IMR-90 (cell line): ENCODE data around the gene AAMDC. TPM values are rescaled to one million over a fixed set of nuclear protein-coding genes. Genes with fewer than 3 reads are reported as not detected.

ENCODE experiments used
- ATAC-seq: fragments of 200-7000 bp; cut with Tn5 transposase; 2 replicates; pipeline ENCODE4 v1.9.1; 2020; ENCODE audit warnings: low read depth, mild to moderate bottlenecking, moderate library complexity
- BruUV-seq: library from RNA; stranded (reverse); fragments of 400-500 nt; replicated peaks from 2 replicates; lab custom pipeline; 2021; lab: Mats Ljungman, UMichigan
- CTCF ChIA-PET: fragments of 300-600 bp; formaldehyde crosslinking; extraction: SDS; loops from one replicate; lab custom pipeline; 2021; ENCODE audit warnings: antibody characterized with exemption; lab: Yijun Ruan, JAX
- POLR2A ChIA-PET: fragments of 300-600 bp; sonication (Branson Sonifier 250); formaldehyde crosslinking; loops from one replicate; lab custom pipeline; 2022; ENCODE audit warnings: antibody characterized with exemption; ENCODE audit not compliant: unreplicated experiment; lab: Charles Lee
- DNase-seq: peaks from one replicate; pipeline ENCODE4 v3.0.0; 2013
- H2AFZ ChIP-seq: replicated peaks from 2 replicates; pipeline ENCODE3; 2013; ENCODE audit warnings: low read length, mild to moderate bottlenecking; ENCODE audit not compliant: poor library complexity
- H2AK5ac ChIP-seq: 2 replicates; pipeline ENCODE4 v1.6.1; 2013; ENCODE audit warnings: low read depth, low read length, inconsistent platforms
- H2AK9ac ChIP-seq: replicated peaks from 2 replicates; pipeline ENCODE3; 2013; ENCODE audit warnings: mild to moderate bottlenecking, low read depth, low read length, moderate library complexity; ENCODE audit not compliant: poor library complexity
- H2BK120ac ChIP-seq: 2 replicates; pipeline ENCODE4 v1.6.1; 2013; ENCODE audit warnings: low read depth, low read length, inconsistent platforms
- H2BK15ac ChIP-seq: 3 replicates; pipeline ENCODE4 v1.6.1; 2013; ENCODE audit warnings: low read depth, low read length, inconsistent platforms
- H2BK20ac ChIP-seq: 2 replicates; pipeline ENCODE4 v1.6.1; 2013; ENCODE audit warnings: low read depth, mild to moderate bottlenecking, inconsistent platforms, low read length, moderate library complexity
- H2BK5ac ChIP-seq: 2 replicates; pipeline ENCODE4 v1.6.1; 2013; ENCODE audit warnings: mild to moderate bottlenecking, low read depth, low read length, inconsistent platforms; ENCODE audit not compliant: poor library complexity, severe bottlenecking
- H3K14ac ChIP-seq: replicated peaks from 2 replicates; pipeline ENCODE4 v1.6.1; 2013; ENCODE audit warnings: low read depth, low read length, inconsistent platforms
- H3K18ac ChIP-seq: 2 replicates; pipeline ENCODE4 v1.6.1; 2013; ENCODE audit warnings: low read depth, low read length, control low read depth
- H3K23ac ChIP-seq: 2 replicates; pipeline ENCODE4 v1.6.1; 2013; ENCODE audit warnings: low read depth, low read length, inconsistent platforms
- H3K27ac ChIP-seq: 2 replicates; pipeline ENCODE4 v1.5.1; 2013; ENCODE audit warnings: mild to moderate bottlenecking, control low read depth, low read length; ENCODE audit not compliant: insufficient read depth
- H3K27me3 ChIP-seq: 2 replicates; pipeline ENCODE4 v1.6.1; 2013; ENCODE audit warnings: low read length; ENCODE audit not compliant: control insufficient read depth, insufficient read depth
- H3K36me3 ChIP-seq: 2 replicates; pipeline ENCODE4 v1.6.1; 2013; ENCODE audit warnings: low read length, mixed read lengths; ENCODE audit not compliant: control insufficient read depth, insufficient read depth
- H3K4ac ChIP-seq: 2 replicates; pipeline ENCODE4 v1.6.1; 2013; ENCODE audit warnings: low read depth, low read length, inconsistent platforms
- H3K4me1 ChIP-seq: 2 replicates; pipeline ENCODE4 v1.6.1; 2013; ENCODE audit warnings: low read length, mixed read lengths; ENCODE audit not compliant: control insufficient read depth, insufficient read depth
- H3K4me2 ChIP-seq: 2 replicates; pipeline ENCODE4 v1.6.1; 2013; ENCODE audit warnings: low read depth, mild to moderate bottlenecking, control low read depth, low read length, moderate library complexity
- H3K4me3 ChIP-seq: 2 replicates; pipeline ENCODE4 v1.5.1; 2013; ENCODE audit warnings: low read depth, mild to moderate bottlenecking, control low read depth, low read length, moderate library complexity; ENCODE audit not compliant: insufficient read depth
- H3K56ac ChIP-seq: 2 replicates; pipeline ENCODE4 v1.6.1; 2013; ENCODE audit warnings: low read length, inconsistent platforms; ENCODE audit not compliant: insufficient read depth; ENCODE audit errors: extremely low read depth
- H3K79me1 ChIP-seq, 2 experiments: 2 replicates each; pipeline ENCODE4 v1.6.1; 2013; ENCODE audit warnings: low read length in 2 of 2, inconsistent platforms in 1 of 2, low read depth in 1 of 2
- H3K9ac ChIP-seq: 2 replicates; pipeline ENCODE4 v1.6.1; 2013; ENCODE audit warnings: low read depth, low read length, control low read depth
- H3K9me1 ChIP-seq: 2 replicates; pipeline ENCODE4 v1.6.1; 2013; ENCODE audit warnings: low read length, inconsistent platforms; ENCODE audit not compliant: insufficient read depth
- H3K9me3 ChIP-seq: 2 replicates; pipeline ENCODE4 v1.6.1; 2013; ENCODE audit warnings: low read length; ENCODE audit not compliant: control insufficient read depth, insufficient read depth
- H4K20me1 ChIP-seq: 2 replicates; pipeline ENCODE4 v1.6.1; 2013; ENCODE audit warnings: low read length, inconsistent platforms; ENCODE audit not compliant: insufficient read depth
- H4K5ac ChIP-seq: 2 replicates; pipeline ENCODE4 v1.6.1; 2013; ENCODE audit warnings: mild to moderate bottlenecking, low read depth, low read length, control low read depth
- H4K8ac ChIP-seq, 2 experiments: 2 replicates each; pipeline ENCODE4 v1.6.1; 2013; ENCODE audit warnings: low read depth in 2 of 2, low read length in 2 of 2, control low read depth in 1 of 2, inconsistent platforms in 1 of 2
- H4K91ac ChIP-seq: 2 replicates; pipeline ENCODE4 v1.6.1; 2013; ENCODE audit warnings: low read depth, low read length, inconsistent platforms; ENCODE audit not compliant: insufficient read depth
- BHLHE40 ChIP-seq: fragments of 150-350 bp; IDR thresholded peaks from 2 replicates; pipeline ENCODE4 v1.6.1; 2016; ENCODE audit warnings: mild to moderate bottlenecking, low read depth, low read length
- CEBPB ChIP-seq: IDR thresholded peaks from 2 replicates; pipeline ENCODE4 v1.6.1; 2012; ENCODE audit warnings: low read depth, low read length, improper control_type of control experiment
- CHD1 ChIP-seq: IDR thresholded peaks from 2 replicates; pipeline ENCODE4 v1.6.1; 2012; ENCODE audit warnings: low read depth, low read length, improper control_type of control experiment
- FOS ChIP-seq: fragments of 150-350 bp; IDR thresholded peaks from 2 replicates; pipeline ENCODE4 v1.6.1; 2016; ENCODE audit warnings: low read depth, low read length
- MAFK ChIP-seq: IDR thresholded peaks from 2 replicates; pipeline ENCODE4 v1.6.1; 2012; ENCODE audit warnings: low read depth, low read length, improper control_type of control experiment
- MAZ ChIP-seq: IDR thresholded peaks from 2 replicates; pipeline ENCODE4 v1.6.1; 2012; ENCODE audit warnings: low read depth, mild to moderate bottlenecking, low read length, improper control_type of control experiment, moderate library complexity, borderline replicate concordance
- MXI1 ChIP-seq: IDR thresholded peaks from 2 replicates; pipeline ENCODE4 v1.6.1; 2012; ENCODE audit warnings: low read depth, mild to moderate bottlenecking, low read length, moderate library complexity, borderline replicate concordance
- NFE2L2 ChIP-seq: fragments of 150-350 bp; IDR thresholded peaks from 2 replicates; pipeline ENCODE4 v1.6.1; 2016; ENCODE audit warnings: low read depth, mild to moderate bottlenecking, low read length
- POLR2A ChIP-seq: IDR thresholded peaks from 2 replicates; pipeline ENCODE4 v1.6.1; 2012; ENCODE audit warnings: mild to moderate bottlenecking, low read depth, low read length
- RAD21 ChIP-seq: IDR thresholded peaks from 2 replicates; pipeline ENCODE4 v1.6.1; 2012; ENCODE audit warnings: low read length, improper control_type of control experiment
- RCOR1 ChIP-seq: IDR thresholded peaks from 2 replicates; pipeline ENCODE4 v1.6.1; 2012; ENCODE audit warnings: mild to moderate bottlenecking, low read length, improper control_type of control experiment; ENCODE audit not compliant: insufficient replicate concordance
- RFX5 ChIP-seq: IDR thresholded peaks from 2 replicates; pipeline ENCODE4 v1.8.0; 2012; ENCODE audit warnings: low read depth, mild to moderate bottlenecking, low read length, moderate library complexity
- SMC3 ChIP-seq: fragments of 150-350 bp; IDR thresholded peaks from 2 replicates; pipeline ENCODE4 v1.6.1; 2016; ENCODE audit warnings: low read depth, mild to moderate bottlenecking, antibody characterized with exemption, low read length, moderate library complexity
- WGBS, 2 experiments: methylation state at CpG; one replicate each; pipeline versions ENCODE4 v1.1.5 to v1.1.7; 2013; ENCODE audit warnings: missing lambda C conversion rate in 2 of 2; ENCODE audit not compliant: insufficient read length in 1 of 2; ENCODE audit errors: extremely low coverage in 2 of 2; 5-methylcytosine and 5-hydroxymethylcytosine counted together
- dilution Hi-C: fragments of 300-500 bp; cut with HindIII; formaldehyde crosslinking; loops from one replicate; pipeline ENCODE4 v1.14.3; 2018; ENCODE audit warnings: low sequenced_read_pairs; ENCODE audit not compliant: unreplicated experiment
- in situ Hi-C: fragments of 300-500 bp; cut with MboI; formaldehyde crosslinking; loops from 3 replicates; pipeline ENCODE4 v1.14.3; 2019; ENCODE audit warnings: low sequenced_read_pairs, inconsistent platforms, mixed read lengths
- intact Hi-C: fragments of 100-400 bp; cut with micrococcal nuclease; formaldehyde crosslinking; loops from 2 replicates; pipeline ENCODE4 v1.10.0; 2022
- polyA plus RNA-seq, 3 experiments: library from polyadenylated mRNA; depleted of rRNA; stranded (reverse); fragments of >200 nt; gene quantifications; 2 replicates each; pipeline ENCODE4 v1.2.3, GENCODE V29; 2012; ENCODE audit warnings: low replicate concordance in 1 of 3
- total RNA-seq: library from RNA; depleted of rRNA; stranded (reverse); fragments of >200 nt; gene quantifications from 2 replicates; pipeline ENCODE4 v1.2.3, GENCODE V29; 2012
- TF ChIP-seq, protein P1 (sequence below): conservative IDR thresholded peaks from 2 replicates; pipeline ENCODE4 v1.5.1; 2012; ENCODE audit warnings: mild to moderate bottlenecking, low read depth, low read length, improper control_type of control experiment
- TF ChIP-seq, protein P2 (sequence below): fragments of 150-350 bp; IDR thresholded peaks from 2 replicates; pipeline ENCODE4 v1.6.1; 2016; ENCODE audit warnings: low read depth, mild to moderate bottlenecking, low read length, moderate library complexity, borderline replicate concordance
- TF ChIP-seq, protein P3 (sequence below): fragments of 150-350 bp; IDR thresholded peaks from 2 replicates; pipeline ENCODE4 v1.6.1; 2017; ENCODE audit warnings: mild to moderate bottlenecking, antibody characterized with exemption, low read length, low read depth

Gene AAMDC
- total and polyA plus RNA-seq, 2 of the 4 experiments (the other 2 are of a cell fraction) = 15.8 to 47.6 TPM

DNA sequence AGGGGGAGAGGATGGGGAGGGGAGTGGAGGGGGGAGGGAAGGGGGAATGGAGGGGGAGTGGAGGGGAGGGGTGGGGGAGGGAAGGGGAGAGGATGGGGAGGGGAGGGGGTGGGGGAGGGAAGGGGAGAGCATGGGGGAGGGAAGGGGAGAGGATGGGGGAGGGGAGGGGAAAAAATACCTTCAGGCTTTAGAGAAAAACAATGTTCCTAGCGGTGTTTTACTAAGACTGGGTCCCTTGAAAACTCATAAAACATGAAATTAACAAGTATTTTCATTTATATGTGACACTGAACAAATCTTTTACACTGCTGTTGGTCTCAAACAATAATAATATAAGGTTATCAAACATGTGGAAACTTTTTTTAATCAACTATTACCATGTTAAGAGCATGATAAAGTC lies 42.8 kb upstream of the AAMDC start:
- no peak for ATAC-seq

More for the DNA sequence above, 42.8 kb upstream of the AAMDC start:
- no peak overlapping the region for H2AK9ac ChIP-seq
- no peak overlapping the region for H3K4ac ChIP-seq
- peaks cover 84% of the 10 kb centered on the region for H4K20me1 ChIP-seq
- H2BK15ac ChIP-seq = no peak overlapping the region
- no peak for TF ChIP-seq NFE2L2
- no peak for TF ChIP-seq CEBPB
- no peak for TF ChIP-seq POLR2A
- TF ChIP-seq, protein P1, sequence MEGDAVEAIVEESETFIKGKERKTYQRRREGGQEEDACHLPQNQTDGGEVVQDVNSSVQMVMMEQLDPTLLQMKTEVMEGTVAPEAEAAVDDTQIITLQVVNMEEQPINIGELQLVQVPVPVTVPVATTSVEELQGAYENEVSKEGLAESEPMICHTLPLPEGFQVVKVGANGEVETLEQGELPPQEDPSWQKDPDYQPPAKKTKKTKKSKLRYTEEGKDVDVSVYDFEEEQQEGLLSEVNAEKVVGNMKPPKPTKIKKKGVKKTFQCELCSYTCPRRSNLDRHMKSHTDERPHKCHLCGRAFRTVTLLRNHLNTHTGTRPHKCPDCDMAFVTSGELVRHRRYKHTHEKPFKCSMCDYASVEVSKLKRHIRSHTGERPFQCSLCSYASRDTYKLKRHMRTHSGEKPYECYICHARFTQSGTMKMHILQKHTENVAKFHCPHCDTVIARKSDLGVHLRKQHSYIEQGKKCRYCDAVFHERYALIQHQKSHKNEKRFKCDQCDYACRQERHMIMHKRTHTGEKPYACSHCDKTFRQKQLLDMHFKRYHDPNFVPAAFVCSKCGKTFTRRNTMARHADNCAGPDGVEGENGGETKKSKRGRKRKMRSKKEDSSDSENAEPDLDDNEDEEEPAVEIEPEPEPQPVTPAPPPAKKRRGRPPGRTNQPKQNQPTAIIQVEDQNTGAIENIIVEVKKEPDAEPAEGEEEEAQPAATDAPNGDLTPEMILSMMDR = no peak
- TF ChIP-seq, protein P2, sequence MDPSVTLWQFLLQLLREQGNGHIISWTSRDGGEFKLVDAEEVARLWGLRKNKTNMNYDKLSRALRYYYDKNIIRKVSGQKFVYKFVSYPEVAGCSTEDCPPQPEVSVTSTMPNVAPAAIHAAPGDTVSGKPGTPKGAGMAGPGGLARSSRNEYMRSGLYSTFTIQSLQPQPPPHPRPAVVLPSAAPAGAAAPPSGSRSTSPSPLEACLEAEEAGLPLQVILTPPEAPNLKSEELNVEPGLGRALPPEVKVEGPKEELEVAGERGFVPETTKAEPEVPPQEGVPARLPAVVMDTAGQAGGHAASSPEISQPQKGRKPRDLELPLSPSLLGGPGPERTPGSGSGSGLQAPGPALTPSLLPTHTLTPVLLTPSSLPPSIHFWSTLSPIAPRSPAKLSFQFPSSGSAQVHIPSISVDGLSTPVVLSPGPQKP = no peak
- TF ChIP-seq RCOR1 = no peak
- no peak for TF ChIP-seq SMC3
- TF ChIP-seq CHD1 = no peak
- no peak for TF ChIP-seq RAD21
- TF ChIP-seq, protein P3, sequence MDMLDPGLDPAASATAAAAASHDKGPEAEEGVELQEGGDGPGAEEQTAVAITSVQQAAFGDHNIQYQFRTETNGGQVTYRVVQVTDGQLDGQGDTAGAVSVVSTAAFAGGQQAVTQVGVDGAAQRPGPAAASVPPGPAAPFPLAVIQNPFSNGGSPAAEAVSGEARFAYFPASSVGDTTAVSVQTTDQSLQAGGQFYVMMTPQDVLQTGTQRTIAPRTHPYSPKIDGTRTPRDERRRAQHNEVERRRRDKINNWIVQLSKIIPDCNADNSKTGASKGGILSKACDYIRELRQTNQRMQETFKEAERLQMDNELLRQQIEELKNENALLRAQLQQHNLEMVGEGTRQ = no peak
- no peak for TF ChIP-seq RFX5
- TF ChIP-seq MAZ = no peak
- TF ChIP-seq FOS = no peak
- TF ChIP-seq BHLHE40 = no peak
- no peak for TF ChIP-seq MAFK
- no peak for TF ChIP-seq MXI1
- no peak overlapping the region for H2BK5ac ChIP-seq
- peaks cover 2% of the 10 kb centered on the region for H3K36me3 ChIP-seq
- DNase-seq = no peak
- no peak overlapping the region for H3K9ac ChIP-seq
- H3K9me3 ChIP-seq = no peaks in the 10 kb centered on the region
- no peak overlapping the region for H3K27ac ChIP-seq
- H4K91ac ChIP-seq = no peak overlapping the region
- H3K79me1 ChIP-seq = peaks cover 29 to 72% of the 10 kb centered on the region in 2 experiments
- no CpG with 5 or more reads among the region's 1 CpG for WGBS, 2 experiments
- H2BK20ac ChIP-seq = no peak overlapping the region
- no peak overlapping the region for H3K4me3 ChIP-seq
- H3K27me3 ChIP-seq = no peaks in the 10 kb centered on the region
- H2BK120ac ChIP-seq = no peak overlapping the region
- H3K4me1 ChIP-seq = 0 out of 2 replicates have a peak, but pooled peaks cover 1% of the 10 kb centered on the region
- no TSS peak for BruUV-seq
- intact Hi-C loops (no loop called here), dilution Hi-C loops (no loop called here), in situ Hi-C loops (loop anchor here (10.0 kb wide), 1 partner anchor 217 kb away; the partner anchor contains the start of gene INTS4)
- H3K14ac ChIP-seq = no peak overlapping the region
- no peak overlapping the region for H4K5ac ChIP-seq
- H3K9me1 ChIP-seq = peaks cover 4% of the 10 kb centered on the region; the same call in 1 of the 2 replicates
- H2AK5ac ChIP-seq = no peak overlapping the region
- ChIA-PET CTCF (no interaction called here), POLR2A (no interaction called here)
- no peak overlapping the region for H3K4me2 ChIP-seq
- H3K56ac ChIP-seq = no peak overlapping the region
- no peak overlapping the region for H4K8ac ChIP-seq
- H3K23ac ChIP-seq = no peak overlapping the region
- H3K18ac ChIP-seq = no peak overlapping the region
- no peak overlapping the region for H2AFZ ChIP-seq
